Fibroblast of skin of right biceps (primary cell): ENCODE data around the gene AP1S1.
A peak's percentile ranks its signal among the peaks of the same experiment; 100 is the strongest.

Source experiments
- DNase-seq: peaks from one replicate; pipeline ENCODE4 v3.0.0-alpha.2; 2013

Gene AP1S1

GRCh38 chr7:101159696-101160674 lies 5.7 kb downstream of the AP1S1 start:
- DNase-seq, result peak; percentile 61

- DNase-seq, result no peak
Measured at GRCh38 chr7:101160910-101161309, 6.6 kb downstream of the AP1S1 start.

GRCh38 chr7:101161692-101162471 lies 7.6 kb downstream of the AP1S1 start:
- DNase-seq, result no peak

GRCh38 chr7:101162551-101163278 lies 8.4 kb downstream of the AP1S1 start:
- DNase-seq, result peak; percentile 61

- DNase-seq, result no peak
Measured at GRCh38 chr7:101163279-101164070, 9.2 kb downstream of the AP1S1 start.

- DNase-seq, result peak; percentile 56
Measured at GRCh38 chr7:101164071-101164840, 10.0 kb downstream of the AP1S1 start.

- peak; percentile 96 for DNase-seq
Measured at GRCh38 chr7:101165075-101165957, 11.0 kb downstream of the AP1S1 start, which contains the start of gene VGF. Gene VGF (minus strand): TSS chr7:101165569. CDS start chr7:101164843, 726 bp downstream.

- DNase-seq, result no peak
Measured at GRCh38 chr7:101165958-101166647, 11.8 kb downstream of the AP1S1 start.

GRCh38 chr7:101166648-101166908 lies 12.3 kb downstream of the AP1S1 start:
- no peak for DNase-seq

- peak; percentile 78 for DNase-seq
Measured at GRCh38 chr7:101166909-101167644, 12.8 kb downstream of the AP1S1 start.

- DNase-seq, result no peak
Measured at GRCh38 chr7:101167645-101168411, 13.6 kb downstream of the AP1S1 start.

GRCh38 chr7:101168412-101169049 lies 14.3 kb downstream of the AP1S1 start:
- peak; percentile 51 for DNase-seq

- peak; percentile 32 for DNase-seq
Measured at GRCh38 chr7:101169110-101169837, 15.0 kb downstream of the AP1S1 start.

GRCh38 chr7:101169838-101170551 lies 15.7 kb downstream of the AP1S1 start:
- peak; percentile 48 for DNase-seq

GRCh38 chr7:101170617-101171441 lies 16.6 kb downstream of the AP1S1 start:
- no peak for DNase-seq
